ENCODE measurements around the gene TEX2.

TEX2 gene

GRCh38 chr17:64115822-64116534 lies 147.1 kb downstream of the TEX2 start:
- DNase-seq: no peak

GRCh38 chr17:64115043-64115698 lies 147.9 kb downstream of the TEX2 start:
- DNase-seq: no peak

- no peak for DNase-seq
Observed at GRCh38 chr17:64113006-64113405, 150.1 kb downstream of the TEX2 start.

GRCh38 chr17:64111831-64112230 lies 151.2 kb downstream of the TEX2 start:
- DNase-seq: no peak

GRCh38 chr17:64110379-64111152 lies 152.5 kb downstream of the TEX2 start:
- no peak for DNase-seq

- no peak for DNase-seq
Observed at GRCh38 chr17:64109400-64109799, 153.7 kb downstream of the TEX2 start.

GRCh38 chr17:64107500-64108236 lies 155.4 kb downstream of the TEX2 start:
- no peak for DNase-seq

GRCh38 chr17:64106918-64107317 lies 156.1 kb downstream of the TEX2 start:
- no peak for DNase-seq

GRCh38 chr17:64103391-64104364 lies 159.4 kb downstream of the TEX2 start:
- no peak for DNase-seq

- DNase-seq: no peak
Observed at GRCh38 chr17:64102627-64103390, 160.3 kb downstream of the TEX2 start.

GRCh38 chr17:64099543-64099942 lies 163.5 kb downstream of the TEX2 start:
- DNase-seq: no peak
